Measurements from ENCODE around the gene SOCS7. TPM values are rescaled to one million over a fixed set of nuclear protein-coding genes. Genes with fewer than 3 reads are reported as not detected.
A peak's percentile ranks its signal among the peaks of the same experiment; 100 is the strongest.

Gene SOCS7
- total RNA-seq, 4 donors from 2014 or later: 5.9 to 21.8 (median 15.0) TPM

- H3K27me3 ChIP-seq: no peaks in the 10 kb centered on the region
- WGBS, 2 donors: 49 to 52% methylated on average over 8 to 9 of the region's 9 CpGs
- TF ChIP-seq, protein P1, sequence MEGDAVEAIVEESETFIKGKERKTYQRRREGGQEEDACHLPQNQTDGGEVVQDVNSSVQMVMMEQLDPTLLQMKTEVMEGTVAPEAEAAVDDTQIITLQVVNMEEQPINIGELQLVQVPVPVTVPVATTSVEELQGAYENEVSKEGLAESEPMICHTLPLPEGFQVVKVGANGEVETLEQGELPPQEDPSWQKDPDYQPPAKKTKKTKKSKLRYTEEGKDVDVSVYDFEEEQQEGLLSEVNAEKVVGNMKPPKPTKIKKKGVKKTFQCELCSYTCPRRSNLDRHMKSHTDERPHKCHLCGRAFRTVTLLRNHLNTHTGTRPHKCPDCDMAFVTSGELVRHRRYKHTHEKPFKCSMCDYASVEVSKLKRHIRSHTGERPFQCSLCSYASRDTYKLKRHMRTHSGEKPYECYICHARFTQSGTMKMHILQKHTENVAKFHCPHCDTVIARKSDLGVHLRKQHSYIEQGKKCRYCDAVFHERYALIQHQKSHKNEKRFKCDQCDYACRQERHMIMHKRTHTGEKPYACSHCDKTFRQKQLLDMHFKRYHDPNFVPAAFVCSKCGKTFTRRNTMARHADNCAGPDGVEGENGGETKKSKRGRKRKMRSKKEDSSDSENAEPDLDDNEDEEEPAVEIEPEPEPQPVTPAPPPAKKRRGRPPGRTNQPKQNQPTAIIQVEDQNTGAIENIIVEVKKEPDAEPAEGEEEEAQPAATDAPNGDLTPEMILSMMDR (IDR thresholded peaks at IDR 0.05): no peak
- TF ChIP-seq POLR2A (IDR thresholded peaks at IDR 0.05): no peak
- no peak for DNase-seq
- intact Hi-C loops (cut with DNase I): loop anchor here (10.0 kb wide), 1 partner anchor 225 kb away; no protein-coding TSS in a partner anchor
- H3K9me3 ChIP-seq: no peaks in the 10 kb centered on the region
- no peaks in the 10 kb centered on the region for H3K36me3 ChIP-seq
- peak overlapping the region in 3 of 4 donors; percentile 58 to 97 (median 86) for H3K4me3 ChIP-seq
- peak overlapping the region; percentile 82 to 95 (median 86) for H3K27ac ChIP-seq
- peaks cover 17 to 79% (median 25%) of the 10 kb centered on the region in 3 donors for H3K4me1 ChIP-seq
Observed at GRCh38 chr17:38429476-38430100, 77.9 kb downstream of the SOCS7 start.

DNA sequence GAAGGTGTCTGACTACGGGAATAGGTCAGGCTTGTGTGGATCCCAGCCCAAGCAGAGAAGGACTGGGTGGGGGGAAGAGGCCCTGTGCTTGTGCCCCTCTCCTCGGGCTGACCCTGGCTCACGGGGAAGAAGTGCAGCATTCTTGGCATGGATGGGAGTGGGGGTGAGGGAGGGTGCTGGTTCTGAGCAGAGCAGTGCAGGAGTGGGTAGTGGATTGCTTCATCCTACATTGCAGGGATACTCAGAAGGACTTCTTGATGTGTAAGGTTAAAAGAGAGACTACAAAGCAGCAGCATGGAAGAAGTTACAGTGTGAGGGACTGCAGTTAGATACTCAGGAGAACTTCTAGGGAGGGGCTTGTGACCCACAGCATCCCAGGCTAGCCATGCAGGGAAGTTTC, 78.7 kb downstream of the SOCS7 start:
- 51 to 53% methylated on average over 3 of the region's 3 CpGs for WGBS, 2 donors
- intact Hi-C loops (cut with DNase I): no loop called here
- no peaks in the 10 kb centered on the region for H3K27me3 ChIP-seq
- H3K9me3 ChIP-seq: no peaks in the 10 kb centered on the region
- H3K4me3 ChIP-seq: no peak overlapping the region
- no peaks in the 10 kb centered on the region for H3K36me3 ChIP-seq
- peak overlapping the region; percentile 26 to 95 (median 62) for H3K27ac ChIP-seq
- no peak for TF ChIP-seq POLR2A (IDR thresholded peaks at IDR 0.05)
- TF ChIP-seq, protein P1 (IDR thresholded peaks at IDR 0.05): no peak
- H3K4me1 ChIP-seq: peaks cover 17 to 73% (median 23%) of the 10 kb centered on the region in 3 donors
- DNase-seq: no peak

GRCh38 chr17:38430822-38431221, 79.2 kb downstream of the SOCS7 start:
- no peak for DNase-seq
- no peak for TF ChIP-seq POLR2A (IDR thresholded peaks at IDR 0.05)
- TF ChIP-seq, protein P1 (IDR thresholded peaks at IDR 0.05): no peak
- 88 to 95% methylated on average over 2 of the region's 2 CpGs for WGBS, 2 donors
- no peak overlapping the region for H3K4me3 ChIP-seq
- peak overlapping the region in 2 of 4 donors; percentile 88 to 95 for H3K27ac ChIP-seq
- H3K27me3 ChIP-seq: no peaks in the 10 kb centered on the region
- no peaks in the 10 kb centered on the region for H3K36me3 ChIP-seq
- intact Hi-C loops (cut with DNase I): no loop called here
- H3K4me1 ChIP-seq: peaks cover 17 to 68% (median 23%) of the 10 kb centered on the region in 3 donors
- no peaks in the 10 kb centered on the region for H3K9me3 ChIP-seq

DNA sequence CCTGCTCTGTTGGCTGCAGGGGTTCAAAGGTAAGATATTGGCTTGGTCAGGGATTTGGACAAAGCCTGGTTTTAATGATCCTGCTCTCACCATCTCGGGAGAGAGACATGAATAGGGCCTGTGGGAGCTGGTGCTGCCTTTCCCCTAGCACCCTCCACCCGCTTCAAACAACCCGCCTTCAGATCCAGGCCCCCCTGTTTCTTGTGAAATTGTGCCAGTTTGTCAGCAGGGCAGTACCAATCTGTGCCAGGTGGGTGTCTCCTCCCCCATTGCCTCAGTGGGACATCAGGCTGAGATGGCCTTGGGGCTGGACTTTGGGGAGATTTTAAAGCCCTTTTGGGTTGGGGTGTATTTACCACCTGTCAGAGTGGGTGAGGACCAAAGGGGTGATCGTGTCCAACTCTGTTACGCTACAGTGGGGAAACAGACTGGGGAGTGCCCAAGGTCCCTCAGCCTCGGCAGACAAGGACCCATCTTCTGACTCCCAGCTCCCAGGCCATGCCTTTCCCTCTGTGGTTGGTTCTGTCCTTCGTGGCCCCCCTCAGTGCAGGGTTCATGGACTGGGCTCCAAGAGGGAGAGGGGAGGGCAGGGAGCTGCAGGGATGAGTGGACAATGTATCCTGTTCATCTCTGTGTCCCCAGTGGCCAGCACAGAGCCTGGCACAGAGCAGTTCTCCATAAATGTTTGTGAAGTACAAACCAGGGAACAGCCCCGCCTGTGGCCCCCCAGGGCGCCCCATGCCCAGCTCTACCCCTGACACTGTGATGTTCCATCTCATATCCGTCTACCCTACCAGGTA, 79.9 kb downstream of the SOCS7 start:
- Histone ChIP-seq H3K9me3 (no peaks in the 10 kb centered on the region), H3K27ac (peak overlapping the region in 1 of 4 donors; percentile 6), H3K4me3 (no peak overlapping the region), H3K36me3 (no peaks in the 10 kb centered on the region), H3K27me3 (no peaks in the 10 kb centered on the region), H3K4me1 (peaks cover 17 to 61% (median 22%) of the 10 kb centered on the region in 3 donors)
- no peak for DNase-seq
- TF ChIP-seq, protein P1 (IDR thresholded peaks at IDR 0.05): no peak
- TF ChIP-seq POLR2A (IDR thresholded peaks at IDR 0.05): no peak
- 84 to 100% methylated on average over 2 to 7 of the region's 10 CpGs for WGBS, 2 donors
- intact Hi-C loops (cut with DNase I): no loop called here

DNA sequence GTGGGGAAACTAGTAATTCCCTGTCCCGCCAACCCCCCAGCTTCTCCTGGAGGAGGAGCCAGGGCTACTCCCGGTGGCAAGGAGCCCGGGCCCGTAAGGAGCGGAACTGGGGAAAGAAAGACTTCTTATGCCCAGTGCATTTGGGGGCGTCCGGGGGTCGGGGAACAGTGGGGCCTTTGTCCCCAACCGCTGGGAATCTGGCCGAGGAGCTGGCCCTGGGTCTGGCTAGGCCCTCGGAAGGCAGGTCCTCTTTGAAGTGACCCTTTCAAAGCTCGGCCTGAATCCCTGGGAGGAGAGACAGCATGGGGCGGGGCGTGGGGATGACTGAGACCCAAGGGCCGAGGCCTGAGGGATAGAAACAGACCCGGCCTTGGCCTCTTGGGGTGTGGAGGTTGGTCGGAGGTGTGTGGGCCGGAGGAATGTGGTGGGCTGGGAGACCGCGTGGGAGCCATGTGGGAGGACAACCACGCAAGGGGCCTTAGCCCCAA, 82.6 kb downstream of the SOCS7 start:
- Histone ChIP-seq H3K27ac (peak overlapping the region in 2 of 4 donors; percentile 21 to 62), H3K4me3 (no peak overlapping the region), H3K27me3 (no peaks in the 10 kb centered on the region), H3K9me3 (no peaks in the 10 kb centered on the region), H3K4me1 (peaks cover 3 to 37% (median 6%) of the 10 kb centered on the region in 3 donors), H3K36me3 (no peaks in the 10 kb centered on the region)
- DNase-seq: no peak
- WGBS, 2 donors: 82 to 88% methylated on average over 8 of the region's 21 CpGs
- TF ChIP-seq, protein P1 (IDR thresholded peaks at IDR 0.05): no peak
- no peak for TF ChIP-seq POLR2A (IDR thresholded peaks at IDR 0.05)
- intact Hi-C loops (cut with DNase I): no loop called here
